ENCODE data around the gene CDHR2.

Gene CDHR2

GRCh38 chr5:176515396-176515795 is 33.7 kb upstream of the CDHR2 start:
- no peak for TF ChIP-seq ZNF8 (CRISPR knock-in tag; IDR thresholded peaks at IDR 0.05)
- no peak for TF ChIP-seq BACH2 (CRISPR knock-in tag; IDR thresholded peaks at IDR 0.05; ENCODE audit: borderline replicate concordance)
- no peak for TF ChIP-seq TOX (CRISPR knock-in tag; IDR thresholded peaks at IDR 0.05; ENCODE audit: borderline replicate concordance)
- TF ChIP-seq CREB5 (CRISPR knock-in tag; IDR thresholded peaks at IDR 0.05; ENCODE audit: low read depth): no peak
- no peak for TF ChIP-seq PATZ1 (CRISPR knock-in tag; IDR thresholded peaks at IDR 0.05; ENCODE audit: borderline replicate concordance)
- no peak for TF ChIP-seq TSHZ2 (CRISPR knock-in tag; IDR thresholded peaks at IDR 0.05)
- TF ChIP-seq ZFP30 (CRISPR knock-in tag; IDR thresholded peaks at IDR 0.05): no peak
- no peak for TF ChIP-seq CSRNP3 (CRISPR knock-in tag; IDR thresholded peaks at IDR 0.05)
- no peak for TF ChIP-seq GLIS3 (CRISPR knock-in tag; IDR thresholded peaks at IDR 0.05)
- no peak for TF ChIP-seq PPARA (CRISPR knock-in tag; IDR thresholded peaks at IDR 0.05; ENCODE audit: borderline replicate concordance)
- no peak for ATAC-seq

GRCh38 chr5:176517053-176517661 is 32.0 kb upstream of the CDHR2 start:
- TF ChIP-seq CREB5 (CRISPR knock-in tag; IDR thresholded peaks at IDR 0.05; ENCODE audit: low read depth) (no peak), ZNF70 (CRISPR knock-in tag; IDR thresholded peaks at IDR 0.05) (no peak), PPARA (CRISPR knock-in tag; IDR thresholded peaks at IDR 0.05; ENCODE audit: borderline replicate concordance) (no peak), CSRNP3 (CRISPR knock-in tag; IDR thresholded peaks at IDR 0.05) (no peak), POU6F1 (CRISPR knock-in tag; IDR thresholded peaks at IDR 0.05; ENCODE audit: borderline replicate concordance, low read depth) (no peak), GLIS3 (CRISPR knock-in tag; IDR thresholded peaks at IDR 0.05) (no peak), ISL1 (CRISPR knock-in tag; IDR thresholded peaks at IDR 0.05) (no peak), ARNTL (CRISPR knock-in tag; IDR thresholded peaks at IDR 0.05; ENCODE audit: borderline replicate concordance, low read depth) (no peak), ZC3H10 (CRISPR knock-in tag; IDR thresholded peaks at IDR 0.05) (no peak), TCF4 (CRISPR knock-in tag; IDR thresholded peaks at IDR 0.05; ENCODE audit: borderline replicate concordance) (no peak), ZNF8 (CRISPR knock-in tag; IDR thresholded peaks at IDR 0.05) (no peak), ZFP30 (CRISPR knock-in tag; IDR thresholded peaks at IDR 0.05) (no peak), PATZ1 (CRISPR knock-in tag; IDR thresholded peaks at IDR 0.05; ENCODE audit: borderline replicate concordance) (no peak), ESRRG (CRISPR knock-in tag; IDR thresholded peaks at IDR 0.05) (no peak), RARB (CRISPR knock-in tag; IDR thresholded peaks at IDR 0.05) (no peak), OSR1 (CRISPR knock-in tag; IDR thresholded peaks at IDR 0.05) (no peak), BACH2 (CRISPR knock-in tag; IDR thresholded peaks at IDR 0.05; ENCODE audit: borderline replicate concordance) (no peak)
- no peak for ATAC-seq
